ES-I3 (cell line): ENCODE measurements around the gene LAMTOR2.

Experiments used
- H3K36me3 ChIP-seq: 2 replicates; pipeline ENCODE4 v1.6.1; 2013; ENCODE audit warnings: mild to moderate bottlenecking, low read length, control low read depth, moderate library complexity; ENCODE audit not compliant: insufficient read depth
- H3K4me1 ChIP-seq: 2 replicates; pipeline ENCODE4 v1.6.1; 2013; ENCODE audit warnings: mild to moderate bottlenecking, control low read depth, low read length; ENCODE audit not compliant: insufficient read depth
- H3K9ac ChIP-seq: 2 replicates; pipeline ENCODE4 v1.6.1; 2013; ENCODE audit warnings: low read depth, mild to moderate bottlenecking, low read length, moderate library complexity
- H3K9me3 ChIP-seq: 2 replicates; pipeline ENCODE4 v1.6.1; 2013; ENCODE audit warnings: mild to moderate bottlenecking, low read length, moderate library complexity; ENCODE audit not compliant: control insufficient read depth, insufficient read depth

Gene LAMTOR2

DNA sequence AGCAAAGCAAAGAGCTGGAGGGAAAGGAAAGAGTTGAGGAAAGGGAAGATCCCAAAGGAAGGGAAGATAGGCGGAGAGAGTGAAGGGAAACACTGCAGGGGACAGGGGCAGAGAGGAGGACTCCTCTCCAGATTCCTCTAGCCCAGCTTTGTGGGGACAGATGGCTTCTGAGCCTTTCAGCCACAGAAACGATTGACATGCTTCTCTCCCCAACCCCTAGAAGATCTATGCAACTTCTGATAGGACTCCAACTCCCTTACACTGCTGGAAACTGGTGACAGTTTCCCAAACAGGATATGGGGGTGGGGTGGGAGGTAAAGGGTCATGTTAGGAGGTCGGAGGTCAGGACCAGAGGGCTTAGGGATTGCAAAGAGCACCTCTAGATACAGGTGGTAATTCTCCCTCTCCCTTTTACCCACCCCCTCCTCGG, 21.2 kb downstream of the LAMTOR2 start:
- Histone ChIP-seq H3K4me1 (peaks cover 55% of the 10 kb centered on the region), H3K9me3 (no peaks in the 10 kb centered on the region), H3K9ac (peak overlapping the region; percentile 53; the same call in 1 of the 2 replicates), H3K36me3 (no peaks in the 10 kb centered on the region)

DNA sequence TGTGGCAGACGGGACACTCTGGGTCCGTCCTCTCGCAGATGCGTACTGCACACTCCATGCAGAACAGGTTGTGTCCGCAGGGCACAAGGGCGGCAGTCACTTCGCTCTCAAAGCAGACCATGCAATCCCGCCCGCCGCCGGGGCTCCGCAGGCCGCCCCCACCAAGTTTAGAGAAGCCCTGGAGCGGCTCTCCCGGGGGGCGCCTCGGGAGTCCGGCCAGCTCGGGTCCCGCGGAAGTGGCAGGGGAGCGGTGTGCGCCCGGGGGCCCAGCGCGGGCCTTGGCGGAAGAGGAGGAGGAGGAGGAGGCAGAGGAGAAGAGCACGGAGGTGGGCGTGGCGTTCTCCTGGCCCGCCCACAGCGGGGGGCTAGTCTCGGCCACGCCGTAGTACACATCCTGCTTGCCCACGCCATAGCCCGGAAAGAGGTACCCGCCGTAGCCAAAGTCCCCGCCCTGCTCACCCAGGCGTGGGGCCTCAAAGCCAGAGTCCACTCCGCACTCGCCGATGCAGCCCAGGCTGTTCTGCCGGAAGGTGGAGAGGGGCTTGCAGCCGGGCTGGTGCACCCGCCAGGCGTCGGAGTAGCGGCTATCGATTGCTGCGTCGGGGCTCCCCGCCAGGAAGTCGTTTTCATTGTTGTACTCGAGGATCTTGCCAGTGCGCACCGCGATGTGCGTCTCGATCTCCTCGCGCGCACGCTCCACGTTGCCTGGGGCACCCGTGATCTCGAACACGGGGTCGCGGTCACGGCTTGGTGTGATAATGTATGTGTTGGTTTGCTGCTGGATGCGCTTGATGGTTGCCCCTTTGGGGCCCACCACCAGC, 22.2 kb downstream of the LAMTOR2 start:
- Histone ChIP-seq H3K9me3 (no peaks in the 10 kb centered on the region), H3K36me3 (no peaks in the 10 kb centered on the region), H3K4me1 (peaks cover 55% of the 10 kb centered on the region), H3K9ac (peak overlapping the region; percentile 53)

DNA sequence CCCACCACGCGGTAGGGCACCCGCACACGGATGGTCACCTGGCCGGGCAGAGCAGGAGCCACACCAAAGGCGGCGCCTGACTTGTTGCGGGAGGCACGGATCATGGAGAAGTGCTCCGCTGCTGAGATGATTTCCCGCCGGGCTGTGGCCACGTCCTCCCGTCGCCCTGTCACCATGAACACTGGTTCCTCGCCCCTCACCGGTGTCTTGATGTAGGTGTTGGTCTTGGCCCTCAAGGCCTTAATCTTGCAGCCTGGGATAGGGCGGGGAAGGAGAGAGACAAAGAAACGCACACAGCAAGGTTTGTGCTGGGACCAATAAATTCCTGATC, 22.8 kb downstream of the LAMTOR2 start:
- Histone ChIP-seq H3K36me3 (no peaks in the 10 kb centered on the region), H3K9ac (peak overlapping the region; percentile 53; the same call in 1 of the 2 replicates), H3K9me3 (no peaks in the 10 kb centered on the region), H3K4me1 (peaks cover 53% of the 10 kb centered on the region)

DNA sequence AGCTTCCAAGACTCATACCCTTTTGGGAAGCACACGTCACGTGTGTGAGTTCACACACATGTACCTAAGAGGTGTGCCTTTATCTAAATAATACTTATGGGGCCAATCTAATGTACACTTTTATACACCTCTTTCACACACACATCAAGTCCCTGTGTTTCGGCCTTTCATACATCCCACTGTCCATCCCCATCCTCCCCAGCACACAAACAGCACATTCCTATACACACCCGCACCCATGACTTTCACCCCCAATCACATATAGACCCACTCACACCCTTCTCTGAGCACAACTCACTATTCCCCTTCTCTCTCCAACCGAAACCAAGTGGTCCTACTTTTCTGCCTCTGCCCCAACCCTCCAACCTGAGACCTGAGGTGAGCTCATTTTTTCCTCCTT, 24.1 kb downstream of the LAMTOR2 start:
- no peaks in the 10 kb centered on the region for H3K9me3 ChIP-seq
- H3K36me3 ChIP-seq, result no peaks in the 10 kb centered on the region
- H3K4me1 ChIP-seq, result peaks cover 43% of the 10 kb centered on the region
- no peak overlapping the region for H3K9ac ChIP-seq

DNA sequence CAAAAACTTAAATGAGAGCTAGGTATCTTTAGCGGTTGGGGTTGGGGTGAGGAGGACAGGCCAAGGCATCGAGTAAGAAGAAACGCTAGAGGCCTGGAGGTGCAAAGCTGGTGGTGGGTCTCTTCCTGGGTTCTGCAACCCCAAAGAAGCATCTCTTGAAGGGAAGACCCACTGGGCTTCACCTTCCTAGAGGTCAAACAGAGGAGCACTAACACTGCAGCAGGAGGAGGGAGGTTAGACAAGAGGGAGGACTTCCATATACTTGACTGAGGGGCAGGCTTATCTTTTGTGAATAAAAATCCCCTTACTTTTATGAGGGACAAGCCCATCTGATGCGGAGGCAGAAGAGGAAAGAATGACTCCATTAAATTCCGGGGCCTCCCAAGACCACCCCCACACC, 25.2 kb downstream of the LAMTOR2 start:
- H3K9me3 ChIP-seq, result no peaks in the 10 kb centered on the region
- H3K4me1 ChIP-seq, result peaks cover 46% of the 10 kb centered on the region
- peak overlapping the region; percentile 85; the same call in 1 of the 2 replicates for H3K9ac ChIP-seq
- no peaks in the 10 kb centered on the region for H3K36me3 ChIP-seq

DNA sequence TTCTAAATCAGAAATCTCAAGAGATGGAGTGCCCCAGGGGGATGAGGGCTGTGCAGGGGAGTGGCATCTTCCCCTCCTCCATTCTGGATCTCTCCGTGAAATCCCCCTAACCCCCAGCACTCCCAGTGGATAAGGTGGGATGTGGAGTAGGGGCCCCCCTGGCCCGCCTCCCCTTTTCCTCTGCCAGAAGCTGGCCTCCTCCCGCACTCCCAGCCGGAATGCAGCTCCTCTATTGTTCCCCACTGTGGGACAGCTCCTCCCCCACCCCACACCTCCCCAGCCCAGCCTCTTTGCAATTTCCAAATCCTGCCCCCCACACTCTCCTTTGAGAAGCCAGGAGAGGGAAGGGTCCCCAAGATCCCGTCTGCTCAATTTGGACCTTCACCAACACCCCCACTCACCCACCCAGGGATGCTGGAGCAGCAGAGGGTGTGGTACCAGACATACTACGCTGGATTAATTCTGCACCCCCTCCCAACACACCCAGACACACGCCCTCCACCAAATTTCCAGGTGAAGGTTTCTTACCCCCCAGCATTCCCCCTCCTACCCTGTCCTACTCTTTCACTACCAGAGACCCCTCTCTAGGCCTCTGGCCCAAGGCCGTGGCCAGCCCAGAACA, 25.8 kb downstream of the LAMTOR2 start:
- peak overlapping the region; percentile 85 for H3K9ac ChIP-seq
- peaks cover 45% of the 10 kb centered on the region for H3K4me1 ChIP-seq
- no peaks in the 10 kb centered on the region for H3K36me3 ChIP-seq
- H3K9me3 ChIP-seq, result no peaks in the 10 kb centered on the region

- H3K36me3 ChIP-seq, result no peaks in the 10 kb centered on the region
- H3K9ac ChIP-seq, result peak overlapping the region; percentile 85
- H3K9me3 ChIP-seq, result no peaks in the 10 kb centered on the region
- peaks cover 40% of the 10 kb centered on the region for H3K4me1 ChIP-seq
These were observed 26.2 kb downstream of the LAMTOR2 start for GRCh38 chr1:156080863-156081179.

DNA sequence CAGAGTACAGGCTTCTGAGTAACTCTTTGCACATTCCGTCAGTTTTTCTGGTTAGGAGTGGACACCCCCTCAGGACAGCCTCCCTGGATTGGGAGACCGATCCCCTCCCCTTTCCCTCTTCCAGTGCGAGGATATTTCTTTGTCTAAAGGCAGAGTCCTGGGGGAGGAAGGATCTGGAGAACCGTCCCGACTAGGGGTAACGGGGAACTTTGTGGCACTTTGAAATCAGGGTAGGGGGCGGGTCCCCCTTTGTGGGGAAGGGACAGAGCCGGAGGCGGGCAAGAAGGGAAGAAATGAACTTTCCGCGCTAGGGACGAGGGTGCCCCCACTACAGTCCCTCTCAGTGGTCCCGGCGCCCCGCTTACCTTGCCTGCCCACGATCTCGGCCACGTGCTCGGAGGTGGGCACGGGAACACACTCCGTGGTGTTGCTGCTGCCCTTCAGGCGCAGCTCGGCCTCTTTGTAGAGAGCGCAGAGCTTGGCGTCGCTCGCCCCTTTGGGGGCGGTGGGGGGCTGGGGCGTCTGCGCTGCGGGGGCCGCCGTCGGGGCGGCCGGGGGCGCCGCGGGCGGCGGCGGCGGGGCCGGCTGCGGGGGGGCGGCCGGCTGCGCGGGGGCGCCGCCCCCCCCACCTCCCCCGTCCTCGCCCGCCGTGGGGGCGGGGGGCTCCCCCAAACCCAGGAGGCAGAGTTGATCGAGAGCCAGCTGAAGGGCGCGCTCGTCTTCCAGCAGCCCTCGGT, 26.8 kb downstream of the LAMTOR2 start:
- Histone ChIP-seq H3K36me3 (no peaks in the 10 kb centered on the region), H3K9me3 (no peaks in the 10 kb centered on the region), H3K4me1 (peaks cover 41% of the 10 kb centered on the region), H3K9ac (peak overlapping the region; percentile 85)

DNA sequence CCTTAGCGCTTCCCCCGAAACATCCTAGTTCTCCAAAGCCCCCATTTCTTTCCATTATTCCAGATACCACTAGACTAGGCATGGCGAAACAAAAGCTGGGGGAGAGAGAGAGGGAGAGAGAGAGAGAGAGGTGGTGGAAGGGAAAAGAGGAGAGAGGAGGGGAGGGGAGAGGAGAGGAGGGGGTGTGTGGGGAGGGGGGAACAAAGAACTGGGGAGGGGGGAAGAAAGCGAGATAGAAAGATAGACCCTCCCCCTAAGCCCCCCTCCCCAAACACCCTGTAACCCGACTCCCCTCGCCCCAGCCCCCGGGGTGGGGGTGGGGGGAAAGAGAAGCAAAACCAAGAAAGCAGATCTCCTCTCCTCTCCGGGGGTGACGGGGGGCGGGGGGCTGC, 27.3 kb downstream of the LAMTOR2 start:
- peaks cover 43% of the 10 kb centered on the region for H3K4me1 ChIP-seq
- peak overlapping the region; percentile 76 for H3K9ac ChIP-seq
- no peaks in the 10 kb centered on the region for H3K9me3 ChIP-seq
- no peaks in the 10 kb centered on the region for H3K36me3 ChIP-seq

- H3K36me3 ChIP-seq, result no peaks in the 10 kb centered on the region
- no peaks in the 10 kb centered on the region for H3K9me3 ChIP-seq
- H3K9ac ChIP-seq, result peak within 1 kb of the TSS; percentile 85
- H3K4me1 ChIP-seq, result peaks cover 37% of the 10 kb centered on the region
These were observed 27.9 kb downstream of the LAMTOR2 start, which contains the start of gene MEX3A for GRCh38 chr1:156082309-156083091. Gene MEX3A, minus strand, starts transcription at chr1:156082465. Its CDS starts 467 bp downstream, at chr1:156081998.

DNA sequence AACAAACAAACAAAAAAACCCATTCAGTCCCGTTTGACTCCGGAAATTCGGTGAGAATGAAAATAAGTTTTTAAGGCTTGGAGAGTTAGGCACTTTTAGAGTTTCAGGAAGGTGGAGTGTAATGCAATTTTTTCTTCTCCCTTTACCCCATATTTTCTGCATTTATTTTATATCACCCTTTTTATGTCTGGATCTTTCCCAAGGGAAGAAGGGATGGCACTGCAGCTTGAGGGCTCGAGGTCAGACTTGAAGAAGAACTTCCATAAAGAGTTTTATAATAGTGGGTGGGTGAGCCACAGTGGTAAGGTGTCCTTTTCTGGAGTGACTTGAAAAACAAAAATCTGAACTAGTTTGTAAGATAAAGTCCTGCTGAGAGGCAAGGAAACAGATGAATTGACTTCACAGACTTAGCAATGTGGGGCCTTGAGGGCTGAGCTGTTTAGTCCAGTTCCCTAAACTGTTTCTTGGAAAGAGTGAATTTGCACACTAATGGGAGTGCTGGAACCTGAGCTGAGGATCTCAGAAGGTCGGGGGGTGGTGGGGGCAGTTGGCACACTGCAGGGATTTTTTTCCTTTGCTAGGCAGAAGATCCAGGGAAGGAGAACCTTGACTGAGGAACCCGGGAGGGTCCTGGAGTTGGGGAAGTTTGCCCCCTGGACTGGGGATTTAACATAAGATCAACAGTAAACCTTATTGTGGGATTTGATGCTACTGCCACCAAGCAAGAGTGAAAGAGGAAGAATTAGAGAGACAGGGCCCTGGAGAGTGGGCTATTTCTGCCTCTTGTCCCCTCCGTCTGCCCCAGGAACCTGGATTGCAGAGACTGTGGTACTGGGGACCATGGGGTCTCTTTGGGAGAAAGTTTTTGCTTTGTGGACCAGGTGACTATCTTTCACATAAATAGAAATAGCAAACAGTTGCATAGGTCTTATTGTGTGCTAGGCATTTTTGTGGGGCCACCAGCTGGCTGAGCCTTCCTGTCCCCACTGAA, 29.5 kb downstream of the LAMTOR2 start:
- no peaks in the 10 kb centered on the region for H3K36me3 ChIP-seq
- peak overlapping the region; percentile 63 for H3K9ac ChIP-seq
- no peaks in the 10 kb centered on the region for H3K9me3 ChIP-seq
- H3K4me1 ChIP-seq, result peaks cover 23% of the 10 kb centered on the region

DNA sequence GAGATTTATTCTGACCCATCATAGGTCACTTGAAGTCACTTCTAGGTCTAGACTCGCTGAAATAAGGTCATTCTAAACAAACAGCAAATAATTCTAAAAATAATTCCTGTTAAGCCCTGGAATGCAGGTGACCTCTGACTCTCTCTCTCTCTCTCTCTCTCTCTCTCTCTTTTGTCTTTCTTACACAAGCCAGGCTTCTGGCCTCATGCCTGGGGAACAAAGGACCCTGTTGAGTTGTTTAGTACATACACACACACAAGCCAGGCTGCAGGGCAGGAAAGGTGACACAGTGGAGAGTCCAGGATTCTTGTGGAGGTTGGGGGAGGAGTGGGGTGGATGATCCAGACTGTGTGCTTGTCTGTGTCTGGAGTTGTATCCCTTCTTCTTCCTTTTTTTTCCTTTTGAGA, 31.7 kb downstream of the LAMTOR2 start:
- Histone ChIP-seq H3K9ac (no peak overlapping the region), H3K36me3 (no peaks in the 10 kb centered on the region), H3K9me3 (no peaks in the 10 kb centered on the region)

GRCh38 chr1:156089704-156090103, 35.1 kb downstream of the LAMTOR2 start:
- H3K4me1 ChIP-seq, result peaks cover 23% of the 10 kb centered on the region
- H3K9ac ChIP-seq, result no peak overlapping the region
- H3K9me3 ChIP-seq, result no peaks in the 10 kb centered on the region
- no peaks in the 10 kb centered on the region for H3K36me3 ChIP-seq

More for the DNA sequence above, 31.7 kb downstream of the LAMTOR2 start:
- H3K4me1 ChIP-seq, result peaks cover 28% of the 10 kb centered on the region
